Measurements from ENCODE around the gene FOXJ1. TPM values are rescaled to one million over a fixed set of nuclear protein-coding genes. Genes with fewer than 3 reads are reported as not detected.

The FOXJ1 gene
- total and polyA plus RNA-seq, 2 of the 8 experiments (the other 6 are each of a cell fraction or from before 2014, with no cell fraction given): 4.7 to 5.4 TPM

- Histone ChIP-seq H3K14ac (ENCODE audit: insufficient read length) (no peak overlapping the region), H2AFZ (ENCODE audit: low read length) (no peak overlapping the region), H2BK20ac (ENCODE audit: low read length) (no peak overlapping the region), H3K18ac (ENCODE audit: extremely low read depth, low read length) (no peak overlapping the region), H2AK5ac (ENCODE audit: low read depth, low read length) (no peak overlapping the region), H3K56ac (replicated peaks; ENCODE audit: insufficient read length, low read depth, low read length) (no peak overlapping the region), H4K8ac (ENCODE audit: extremely low read depth, insufficient read depth, low read length) (no peak overlapping the region), H3K27me3 (replicated peaks in 1 of 4; ENCODE audit: control insufficient read depth in 3 of 4, extremely low read depth in 1 of 4, insufficient read depth in 3 of 4, low read length in 3 of 4) (no peaks in the 10 kb centered on the region), H3K4me2 (ENCODE audit: insufficient read depth in 1 of 2, low read depth in 2 of 2, low read length in 2 of 2) (no peak overlapping the region), H2BK120ac (replicated peaks; ENCODE audit: low read depth, low read length) (no peak overlapping the region), H3K36me3 (ENCODE audit: control insufficient read depth in 2 of 4, insufficient read depth in 4 of 4, low read length in 3 of 4) (peaks cover 27 to 61% (median 40%) of the 10 kb centered on the region in 4 experiments), H2BK12ac (ENCODE audit: low read depth, low read length) (no peak overlapping the region), H3K9me3 (ENCODE audit: insufficient read depth in 2 of 2, low read depth in 1 of 2, low read length in 1 of 2) (no peaks in the 10 kb centered on the region), H4K91ac (replicated peaks; ENCODE audit: insufficient read length, low read length) (no peak overlapping the region), H3K79me1 (ENCODE audit: low read depth, low read length) (peaks cover 7% of the 10 kb centered on the region), H2BK5ac (ENCODE audit: low read depth, low read length) (no peak overlapping the region), H3K4ac (replicated peaks; ENCODE audit: insufficient read length, low read depth, low read length) (no peak overlapping the region), H3K4me1 (replicated peaks in 1 of 4; ENCODE audit: control insufficient read depth in 3 of 4, insufficient read depth in 4 of 4, low read length in 3 of 4) (peaks cover 0 to 3% (median 1%) of the 10 kb centered on the region in 4 experiments; a peak in 4 of 7 replicates), H3K27ac (ENCODE audit: low read depth, low read length) (no peak overlapping the region), H2BK15ac (ENCODE audit: low read length) (no peak overlapping the region), H3K4me3 (ENCODE audit: extremely low read depth in 1 of 4, insufficient read depth in 2 of 4, low read depth in 3 of 4, low read length in 4 of 4) (no peak overlapping the region), H3K23me2 (ENCODE audit: low read depth, low read length) (peaks cover 2% of the 10 kb centered on the region; the same call in 1 of the 2 replicates), H4K5ac (ENCODE audit: insufficient read length, low read depth, low read length) (no peak overlapping the region), H3K79me2 (ENCODE audit: control insufficient read depth in 1 of 2, insufficient read depth in 2 of 2, low read length in 2 of 2) (peaks cover 3 to 4% of the 10 kb centered on the region in 2 experiments; a peak in 3 of 4 replicates), H3K23ac (ENCODE audit: insufficient read length) (no peak overlapping the region), H3K9ac (replicated peaks in 1 of 4; ENCODE audit: extremely low read depth in 1 of 4, low read depth in 3 of 4, low read length in 3 of 4) (no peak overlapping the region; a peak in 1 of 7 replicates), H4K20me1 (replicated peaks in 1 of 2; ENCODE audit: control insufficient read depth in 1 of 2, insufficient read depth in 2 of 2, low read length in 2 of 2) (peaks cover 0 to 2% of the 10 kb centered on the region in 2 experiments)
- whole genome bisulfite sequencing, 2 experiments (ENCODE audit: extremely low coverage in 1 of 2, insufficient coverage in 1 of 2, insufficient read length in 1 of 2, insufficient replicate concordance in 2 of 2, low coverage in 1 of 2, low lambda C conversion rate in 2 of 2, missing lambda C conversion rate in 1 of 2): 97% methylated on average over 18 of the region's 19 CpGs; no CpG with 5 or more reads in 1 of the 2 experiments
- ChIA-PET CTCF (ENCODE audit: partially characterized antibody) (interaction anchor here (0.6 to 41.5 kb wide), 3 partner anchors 10 to 54 kb away, joined by 3 to 778 read pairs (median 4); partner anchors contain the start of gene FOXJ1), POLR2A (ENCODE audit: partially characterized antibody) (interaction anchor here (0.7 kb wide), 1 partner anchor 9 kb away, joined by 4 read pairs; no protein-coding TSS in a partner anchor)
- FAIRE-seq (no peak), DNase-seq (ENCODE audit: low read depth in 1 of 2, low spot score in 2 of 2) (no peak)
- TF ChIP-seq CTCF (IDR thresholded peaks at IDR 0.05; ENCODE audit: control extremely low read depth in 1 of 3, insufficient read depth in 1 of 3, low read depth in 1 of 3, low read length in 3 of 3): no peak
- TF ChIP-seq ASH2L (IDR thresholded peaks at IDR 0.05; ENCODE audit: low read length): no peak
- no peak for TF ChIP-seq CHD2 (IDR thresholded peaks at IDR 0.05; ENCODE audit: low read length)
- no peak for TF ChIP-seq SRF (IDR thresholded peaks at IDR 0.05; ENCODE audit: low read depth, low read length)
Measured at GRCh38 chr17:76097716-76098295, 43.2 kb downstream of the FOXJ1 start.

Data from H1 (cell line).